HepG2 (cell line): ENCODE results near the gene IL26. TPM values are rescaled to one million over a fixed set of nuclear protein-coding genes. Genes with fewer than 3 reads are reported as not detected.

Source experiments
- ATAC-seq: fragments of 200-7000 bp; cut with Tn5 transposase; 3 replicates; pipeline ENCODE4 v1.9.1; 2020; ENCODE audit warnings: mild to moderate bottlenecking, moderate library complexity
- BruUV-seq: library from RNA; stranded (reverse); fragments of 400-500 nt; replicated peaks from 2 replicates; lab custom pipeline; 2021; lab: Mats Ljungman, UMichigan
- CTCF ChIA-PET: fragments of 300-600 bp; formaldehyde crosslinking; extraction: SDS; loops from one replicate; lab custom pipeline; 2021; ENCODE audit warnings: low total read pairs, inconsistent platforms, low intra/inter-chr PET ratio; lab: Yijun Ruan, JAX
- POLR2A ChIA-PET: fragments of 350-600 bp; sonication (Branson Sonifier 250); formaldehyde crosslinking; loops from one replicate; lab custom pipeline; 2020; ENCODE audit warnings: antibody characterized with exemption, inconsistent platforms; lab: Yijun Ruan, JAX
- DNase-seq: peaks from one replicate; pipeline ENCODE4 v3.0.0-alpha.2; 2015; ENCODE audit warnings: low spot score
- FAIRE-seq: peaks from 3 replicates; lab custom pipeline; 2011; peaks lifted over from hg19 to GRCh38; lab: Jason Lieb, UNC
- H2AFZ ChIP-seq: one replicate; pipeline ENCODE4 v1.6.1; 2011; ENCODE audit warnings: low read length, inconsistent platforms
- H3K27ac ChIP-seq: fragments of 300-600 bp; 3 replicates; pipeline ENCODE4 v1.8.0; 2011; ENCODE audit warnings: mixed run types, mild to moderate bottlenecking, mixed read lengths, low read length, inconsistent platforms; ENCODE audit not compliant: insufficient read depth; ENCODE audit errors: extremely low read length
- H3K27me3 ChIP-seq, 2 experiments: fragments of 200-600 bp in 1 of 2; 2 replicates in 1 of 2; 3 replicates in 1 of 2; pipeline versions ENCODE4 v1.6.0 to v1.8.0; 2011; ENCODE audit warnings: low read length in 2 of 2, mild to moderate bottlenecking in 2 of 2, moderate library complexity in 2 of 2, inconsistent platforms in 1 of 2; ENCODE audit not compliant: insufficient read depth in 2 of 2, control insufficient read depth in 1 of 2
- H3K36me3 ChIP-seq, 2 experiments: fragments of 200-600 bp in 1 of 2; replicated peaks in 1 of 2; 2 replicates in 1 of 2; 3 replicates in 1 of 2; pipeline versions ENCODE4 v1.5.1 to v1.8.0; 2011; ENCODE audit warnings: low read length in 2 of 2, inconsistent platforms in 1 of 2; ENCODE audit not compliant: insufficient read depth in 2 of 2, control insufficient read depth in 1 of 2
- H3K4me1 ChIP-seq: 2 replicates; pipeline ENCODE4 v1.5.1; 2012; ENCODE audit warnings: low read length, inconsistent platforms; ENCODE audit not compliant: insufficient read depth
- H3K4me2 ChIP-seq: 2 replicates; pipeline ENCODE4 v1.6.0; 2011; ENCODE audit warnings: low read depth, low read length, inconsistent platforms
- H3K4me3 ChIP-seq, 3 experiments: fragments of 200-600 bp in 1 of 3; sonication (generic), shearing (Covaris generic) in 1 of 3; replicated peaks in 1 of 3; 2 replicates each; pipeline ENCODE4 v1.5.1; 2011 to 2016; ENCODE audit warnings: low read length in 3 of 3, inconsistent platforms in 2 of 3, low read depth in 2 of 3, mild to moderate bottlenecking in 2 of 3, control low read depth in 1 of 3, mixed read lengths in 1 of 3; ENCODE audit not compliant: insufficient read depth in 1 of 3
- H3K79me2 ChIP-seq: one replicate; pipeline ENCODE4 v1.6.1; 2011; ENCODE audit warnings: low read length, inconsistent platforms; ENCODE audit not compliant: insufficient read depth
- H3K9ac ChIP-seq: 2 replicates; pipeline ENCODE4 v1.6.0; 2011; ENCODE audit warnings: mild to moderate bottlenecking, low read depth, low read length, inconsistent platforms; ENCODE audit not compliant: insufficient read depth
- H3K9me3 ChIP-seq: 2 replicates; pipeline ENCODE4 v1.5.1; 2012; ENCODE audit warnings: mild to moderate bottlenecking, low read length
- H4K20me1 ChIP-seq: 2 replicates; pipeline ENCODE4 v1.6.0; 2011; ENCODE audit warnings: inconsistent platforms, mild to moderate bottlenecking, low read length, moderate library complexity; ENCODE audit not compliant: insufficient read depth
- GPN1 ChIP-seq: sonication (generic); formaldehyde crosslinking; IDR thresholded peaks from 2 replicates; pipeline ENCODE4 v1.5.1; 2020; ENCODE audit warnings: missing genetic modification reagents, borderline replicate concordance
- GZF1 ChIP-seq: sonication (generic); formaldehyde crosslinking; IDR thresholded peaks from 2 replicates; pipeline ENCODE4 v1.5.1; 2020; ENCODE audit warnings: mild to moderate bottlenecking, missing genetic modification reagents
- HNRNPL ChIP-seq: fragments of 200-400 bp; formaldehyde crosslinking; IDR thresholded peaks from 2 replicates; pipeline ENCODE4 v1.6.1; 2017; ENCODE audit warnings: mild to moderate bottlenecking, low read depth, low read length
- NFYB ChIP-seq: sonication (generic); formaldehyde crosslinking; IDR thresholded peaks from 2 replicates; pipeline ENCODE4 v1.4.0; 2020; ENCODE audit warnings: missing genetic modification reagents
- PHF20 ChIP-seq: sonication (generic); formaldehyde crosslinking; IDR thresholded peaks from 2 replicates; pipeline ENCODE4 v1.5.0; 2020; ENCODE audit warnings: mild to moderate bottlenecking, missing genetic modification reagents
- TARDBP ChIP-seq: sonication (generic); formaldehyde crosslinking; IDR thresholded peaks from 2 replicates; pipeline ENCODE4 v1.8.0; 2022; ENCODE audit warnings: mild to moderate bottlenecking, missing genetic modification reagents
- ZBTB7B ChIP-seq: sonication (generic); formaldehyde crosslinking; IDR thresholded peaks from 2 replicates; pipeline ENCODE4 v1.4.0; 2020; ENCODE audit warnings: missing genetic modification reagents
- ZBTB8A ChIP-seq: sonication (generic); formaldehyde crosslinking; IDR thresholded peaks from 2 replicates; pipeline ENCODE4 v1.4.0; 2020; ENCODE audit warnings: mild to moderate bottlenecking, low read depth, missing genetic modification reagents, borderline replicate concordance
- ZNF276 ChIP-seq: sonication (generic); formaldehyde crosslinking; IDR thresholded peaks from 2 replicates; pipeline ENCODE4 v1.4.0; 2020; ENCODE audit warnings: mild to moderate bottlenecking, low read depth, missing genetic modification reagents
- WGBS: methylation state at CpG from one replicate; pipeline ENCODE4 v1.1.6; 2017; ENCODE audit warnings: low lambda C conversion rate; 5-methylcytosine and 5-hydroxymethylcytosine counted together
- in situ Hi-C: cut with HindIII; loops from 2 replicates; pipeline ENCODE4 v1.10.0; 2017; ENCODE audit warnings: low pct_unique_long_range_greater_than_20kb; ENCODE audit not compliant: extremely low pct_ligation_motif_present
- intact Hi-C: fragments of 100-400 bp; cut with micrococcal nuclease; formaldehyde crosslinking; loops from one replicate; pipeline ENCODE4 v1.10.0; 2022; ENCODE audit not compliant: unreplicated experiment
- polyA plus RNA-seq, 8 experiments: library from polyadenylated mRNA; depleted of rRNA in 3 of 8; stranded (reverse) in 7 of 8; unstranded in 1 of 8; fragments of >200 nt; fragmentation: Illumina TruSeq in 4 of 8; extraction: Trizol in 4 of 8; gene quantifications; 2 replicates each; pipeline versions ENCODE4 v1.2.1 to v1.2.3, GENCODE V29; 2011 to 2016; ENCODE audit warnings: low read depth in 4 of 8, missing spikeins in 1 of 8, mixed read lengths in 1 of 8; ENCODE audit not compliant: insufficient read depth in 1 of 8
- total RNA-seq, 5 experiments: library from RNA; depleted of rRNA; stranded (reverse); fragments of >200 nt; fragmentation: Illumina TruSeq; extraction: Trizol; gene quantifications; 2 replicates each; pipeline ENCODE4 v1.2.3, GENCODE V29; 2016; ENCODE audit warnings: low read depth in 1 of 5

The IL26 gene
- total and polyA plus RNA-seq, 2 of the 13 experiments (the other 11 are each of a cell fraction or from before 2014, with no cell fraction given), result not detected

GRCh38 chr12:68261896-68262295 is 36.3 kb upstream of the IL26 start:
- in situ Hi-C loops, result no loop called here
- H4K20me1 ChIP-seq, result no peaks in the 10 kb centered on the region
- no peak overlapping the region for H3K4me2 ChIP-seq
- H3K9me3 ChIP-seq, result no peaks in the 10 kb centered on the region
- no peak overlapping the region for H2AFZ ChIP-seq
- H3K4me1 ChIP-seq, result no peaks in the 10 kb centered on the region
- no peak overlapping the region for H3K27ac ChIP-seq
- H3K27me3 ChIP-seq, result peaks cover 0 to 1% of the 10 kb centered on the region in 2 experiments; a peak in 2 of 5 replicates
- no peaks in the 10 kb centered on the region for H3K79me2 ChIP-seq
- ChIA-PET CTCF (no interaction called here), POLR2A (interaction anchor here (0.6 kb wide), 1 partner anchor 38 kb away, joined by 4 read pairs; no protein-coding TSS in a partner anchor)
- TF ChIP-seq ZBTB7B (no peak), GZF1 (CRISPR knock-in tag) (no peak), ZNF276 (CRISPR knock-in tag) (no peak), NFYB (CRISPR knock-in tag) (no peak), ZBTB8A (CRISPR knock-in tag) (no peak), TARDBP (no peak), PHF20 (CRISPR knock-in tag) (no peak)
- intact Hi-C loops, result no loop called here
- ATAC-seq, result no peak
- H3K4me3 ChIP-seq, result no peak overlapping the region
- no peak overlapping the region for H3K9ac ChIP-seq
- no peak for FAIRE-seq
- no peak for DNase-seq
- no peaks in the 10 kb centered on the region for H3K36me3 ChIP-seq
- no TSS peak for BruUV-seq

DNA sequence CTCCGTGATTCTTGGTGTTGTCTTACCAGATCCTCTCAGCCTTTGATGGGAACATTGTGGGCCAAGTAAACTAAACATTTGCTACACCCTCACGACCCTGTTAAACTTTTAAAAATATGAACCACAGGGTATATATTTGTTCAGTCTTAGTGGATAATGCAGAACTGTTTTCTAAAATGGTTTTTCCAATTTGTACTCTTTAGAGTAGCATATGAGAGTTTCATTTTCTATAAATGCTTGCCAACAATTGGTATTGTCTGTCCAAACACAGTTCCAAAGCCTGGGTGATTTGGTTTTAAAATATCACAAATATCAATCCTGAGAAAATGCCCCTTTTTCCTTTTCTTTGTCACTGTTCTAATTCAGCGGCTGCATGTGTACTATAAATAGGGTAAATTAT is 34.5 kb upstream of the IL26 start:
- no peaks in the 10 kb centered on the region for H3K36me3 ChIP-seq
- H3K4me2 ChIP-seq, result no peak overlapping the region
- no peaks in the 10 kb centered on the region for H3K9me3 ChIP-seq
- in situ Hi-C loops (no loop called here), intact Hi-C loops (no loop called here)
- ChIA-PET POLR2A (no interaction called here), CTCF (no interaction called here)
- no TSS peak for BruUV-seq
- no peak overlapping the region for H3K4me3 ChIP-seq
- no peak for FAIRE-seq
- H3K9ac ChIP-seq, result no peak overlapping the region
- 2% methylated on average over 3 of the region's 3 CpGs for WGBS
- TF ChIP-seq GPN1 (no peak), HNRNPL (no peak)
- H4K20me1 ChIP-seq, result no peaks in the 10 kb centered on the region
- H3K27ac ChIP-seq, result no peak overlapping the region
- no peaks in the 10 kb centered on the region; a peak in 1 of 5 replicates for H3K27me3 ChIP-seq
- no peak overlapping the region for H2AFZ ChIP-seq
- ATAC-seq, result no peak
- no peaks in the 10 kb centered on the region for H3K4me1 ChIP-seq
- no peak for DNase-seq
- no peaks in the 10 kb centered on the region for H3K79me2 ChIP-seq
